ENCODE results near the gene SLC8A2.
A peak's percentile ranks its signal among the peaks of the same experiment; 100 is the strongest.

Gene SLC8A2

DNA sequence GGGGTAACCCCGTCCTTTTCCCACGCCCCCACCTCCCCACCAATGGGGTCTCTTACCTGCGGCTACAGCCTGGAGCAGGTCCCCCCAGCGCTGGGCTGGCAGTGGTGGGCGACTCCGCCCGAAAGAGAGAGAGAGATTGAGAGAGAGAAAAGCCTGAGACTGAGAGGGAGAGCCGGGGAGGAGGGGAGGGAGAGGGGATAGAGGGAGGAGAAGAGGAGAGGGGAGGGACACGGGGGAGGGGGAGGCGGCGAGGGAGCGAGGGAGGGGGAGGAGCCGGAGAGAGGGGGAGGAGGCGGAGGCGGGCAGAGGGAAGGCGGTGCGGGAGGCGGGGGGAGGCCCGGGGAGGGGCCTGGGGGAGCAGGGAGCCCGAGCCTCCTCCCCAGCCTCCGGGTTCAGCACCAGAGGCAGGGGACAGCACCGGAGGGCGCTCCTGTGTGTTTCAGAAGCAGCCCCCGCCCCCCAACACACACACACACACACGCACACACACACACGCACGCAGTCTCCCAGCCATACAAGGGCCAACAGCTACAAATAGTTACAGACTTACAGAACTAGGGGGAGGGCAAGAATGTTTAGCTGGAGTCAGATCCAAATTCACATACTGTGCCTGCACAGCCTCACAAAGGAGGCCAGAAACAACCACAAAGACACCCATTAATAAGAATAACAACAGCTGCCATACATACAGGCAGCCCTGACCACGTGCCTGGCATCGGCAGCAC is at the start of gene SLC8A2:
Gene SLC8A2, minus strand, starts transcription at position 161 of the 725 bp plus-strand sequence. CDS start 5,490 bp downstream, outside the sequence.
- no peak for TF ChIP-seq CTCF (conservative IDR thresholded peaks at IDR 0.05; ENCODE audit: low read depth, low read length)
- no peak within 1 kb of the TSS for H3K4me3 ChIP-seq (ENCODE audit: low read depth, low read length)
- peak; percentile 84 for DNase-seq (ENCODE audit: low read depth)

- DNase-seq (ENCODE audit: low read depth), result no peak
- TF ChIP-seq CTCF (conservative IDR thresholded peaks at IDR 0.05; ENCODE audit: low read depth, low read length), result no peak
- no peak overlapping the region for H3K4me3 ChIP-seq (ENCODE audit: low read depth, low read length)
Measured at GRCh38 chr19:47520839-47521238, 49.1 kb upstream of the SLC8A2 start.

DNA sequence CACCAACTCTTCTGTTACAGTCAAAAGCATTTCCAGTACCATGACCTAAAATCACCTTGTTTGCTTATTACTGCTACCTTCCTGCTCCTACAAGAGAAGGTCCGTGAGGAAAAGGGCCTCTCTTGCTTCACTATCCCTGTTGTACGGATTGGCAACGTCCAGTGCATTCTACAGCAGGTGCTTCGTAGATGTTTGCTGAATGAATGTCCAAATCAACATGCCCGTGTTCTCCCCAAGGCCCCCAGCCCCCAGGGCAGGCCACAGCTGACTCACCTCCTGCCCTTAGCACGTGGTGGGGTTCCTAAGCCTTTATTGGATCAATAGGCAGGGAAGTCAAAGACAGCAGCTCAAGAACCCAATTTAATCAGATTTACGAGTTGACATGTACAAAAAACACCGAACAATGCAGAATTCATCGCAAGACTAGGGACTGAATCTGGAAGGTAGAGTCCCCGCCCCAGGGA is 48.7 kb upstream of the SLC8A2 start:
- DNase-seq (ENCODE audit: low read depth), result no peak
- no peak for TF ChIP-seq CTCF (conservative IDR thresholded peaks at IDR 0.05; ENCODE audit: low read depth, low read length)
- H3K4me3 ChIP-seq (ENCODE audit: low read depth, low read length), result no peak overlapping the region

GRCh38 chr19:47518854-47519253 is 47.2 kb upstream of the SLC8A2 start:
- no peak for TF ChIP-seq CTCF (conservative IDR thresholded peaks at IDR 0.05; ENCODE audit: low read depth, low read length)
- no peak overlapping the region for H3K4me3 ChIP-seq (ENCODE audit: low read depth, low read length)
- no peak for DNase-seq (ENCODE audit: low read depth)

GRCh38 chr19:47518139-47518538 is 46.4 kb upstream of the SLC8A2 start:
- no peak overlapping the region for H3K4me3 ChIP-seq (ENCODE audit: low read depth, low read length)
- DNase-seq (ENCODE audit: low read depth), result peak; percentile 21
- no peak for TF ChIP-seq CTCF (conservative IDR thresholded peaks at IDR 0.05; ENCODE audit: low read depth, low read length)

- TF ChIP-seq CTCF (conservative IDR thresholded peaks at IDR 0.05; ENCODE audit: low read depth, low read length), result no peak
- H3K4me3 ChIP-seq (ENCODE audit: low read depth, low read length), result peak within 1 kb of the TSS; percentile 100
- peak; percentile 100 for DNase-seq (ENCODE audit: low read depth)
Measured at GRCh38 chr19:47514869-47515588, 43.3 kb upstream of the SLC8A2 start, which contains the start of gene NAPA. TSS of gene NAPA (minus strand) at chr19:47515063. CDS start at chr19:47514940, 123 bp downstream.

Data from choroid plexus epithelial cell (primary cell).